ENCODE results near the gene PPP2R5B. TPM values are rescaled to one million over a fixed set of nuclear protein-coding genes. Genes with fewer than 3 reads are reported as not detected.
A peak's percentile ranks its signal among the peaks of the same experiment; 100 is the strongest.

The PPP2R5B gene
- total RNA-seq, 1 donor from 2014 or later = 6.1 TPM

DNA sequence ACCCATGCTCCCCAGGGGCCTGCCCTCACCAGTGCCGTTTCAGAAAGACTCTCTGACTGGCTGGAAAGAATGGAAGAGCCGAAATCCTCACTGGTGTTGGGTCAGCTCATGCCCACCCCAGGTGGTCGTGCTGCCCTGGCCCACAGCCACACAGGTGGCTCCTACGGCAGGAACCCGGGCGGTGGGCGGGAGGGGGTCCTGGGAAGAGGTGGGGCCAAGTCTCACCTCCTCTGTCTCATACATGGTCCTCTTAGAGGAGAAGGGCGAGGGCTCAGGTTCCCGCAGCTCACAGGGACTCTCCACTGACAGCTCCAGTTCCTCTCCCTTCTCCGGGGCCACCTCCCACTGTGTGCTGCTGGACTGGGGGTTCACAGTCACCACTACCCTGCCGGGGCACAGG is 15.7 kb upstream of the PPP2R5B start:
- no peak for DNase-seq

DNA sequence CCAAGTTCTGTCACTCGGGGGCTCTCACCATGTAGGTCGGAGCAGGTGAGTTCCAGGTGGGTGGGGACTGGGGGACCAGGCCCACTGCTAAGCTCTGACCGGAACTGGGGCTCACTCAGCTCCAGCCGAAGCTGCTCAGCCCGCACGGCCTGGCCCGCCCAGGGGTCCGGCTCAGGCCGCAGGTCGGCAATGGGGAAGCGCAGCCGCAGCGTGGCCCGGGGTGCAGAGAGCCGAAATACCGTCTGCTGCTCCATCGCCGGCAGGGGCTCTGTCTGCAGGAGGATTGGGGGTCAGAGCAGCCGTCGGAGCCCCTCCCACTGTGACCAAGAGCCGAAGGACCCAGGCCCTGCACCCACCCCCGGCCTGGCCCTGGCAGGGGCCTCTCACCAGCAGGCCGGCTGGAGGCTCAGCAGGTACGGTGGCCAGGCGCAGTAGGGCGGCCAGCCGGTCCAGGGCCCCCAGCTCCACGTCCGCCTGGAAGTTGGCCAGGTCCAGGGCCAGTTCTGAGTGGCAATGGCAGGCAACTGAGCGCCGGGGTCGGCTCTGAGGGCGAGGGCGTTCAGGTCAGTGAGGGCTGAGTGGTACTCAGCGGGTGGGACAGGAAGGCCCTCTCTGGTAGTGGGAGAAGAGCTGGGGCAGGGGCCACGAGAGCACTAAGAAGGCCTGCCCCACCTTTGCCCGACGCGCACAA is 14.7 kb upstream of the PPP2R5B start:
- DNase-seq = no peak

DNA sequence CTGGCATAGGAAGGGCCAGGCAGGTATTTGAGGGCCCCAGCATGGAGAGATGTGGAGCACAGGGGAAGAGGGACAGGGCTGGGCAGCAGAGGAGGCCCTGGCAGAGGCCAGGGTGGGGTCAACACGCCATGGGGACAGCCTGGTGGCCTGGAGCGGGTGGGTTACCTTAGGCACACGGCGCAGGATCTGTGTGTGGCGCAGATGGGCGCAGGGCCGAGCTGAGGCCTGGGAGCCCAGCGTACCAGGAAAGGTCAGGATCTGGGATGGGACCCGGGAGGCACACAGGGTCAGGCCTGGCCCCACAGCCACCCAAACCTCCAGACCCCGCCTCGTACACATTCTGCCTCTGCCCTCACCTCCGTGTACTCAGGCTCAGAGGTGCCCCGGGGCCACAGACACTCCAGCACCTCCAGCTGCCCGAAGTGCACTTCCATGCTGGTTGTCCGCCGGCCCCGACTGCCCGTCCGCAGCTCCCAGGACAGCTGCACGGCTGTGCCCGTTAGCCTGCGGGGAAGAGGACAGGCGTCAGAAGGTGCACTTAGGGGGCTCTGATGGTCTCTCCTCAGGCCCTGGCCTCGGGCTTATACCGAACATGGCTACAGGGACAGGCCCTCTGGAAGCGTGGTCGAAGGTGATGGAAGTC is 13.9 kb upstream of the PPP2R5B start:
- DNase-seq = no peak

DNA sequence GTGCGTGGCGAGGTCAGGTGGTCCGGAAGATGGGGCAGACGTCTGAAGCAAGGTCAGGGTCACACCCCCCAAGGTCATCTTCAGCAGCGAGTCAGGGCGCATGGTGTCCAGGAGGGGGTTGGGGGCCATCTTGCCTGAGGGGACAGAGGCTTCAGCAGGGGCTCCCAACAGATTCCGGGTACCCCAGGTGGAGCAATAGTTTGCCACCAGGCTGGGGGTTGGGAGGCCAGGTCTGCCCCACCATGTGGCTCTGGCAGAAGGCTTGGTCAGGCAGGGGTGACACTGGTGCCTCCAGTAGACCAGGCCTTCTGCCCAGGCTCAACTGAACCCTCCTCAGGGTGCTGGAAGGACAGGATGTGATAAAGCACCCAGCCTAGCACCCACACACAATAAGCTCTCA is 13.3 kb upstream of the PPP2R5B start:
- DNase-seq = no peak

DNA sequence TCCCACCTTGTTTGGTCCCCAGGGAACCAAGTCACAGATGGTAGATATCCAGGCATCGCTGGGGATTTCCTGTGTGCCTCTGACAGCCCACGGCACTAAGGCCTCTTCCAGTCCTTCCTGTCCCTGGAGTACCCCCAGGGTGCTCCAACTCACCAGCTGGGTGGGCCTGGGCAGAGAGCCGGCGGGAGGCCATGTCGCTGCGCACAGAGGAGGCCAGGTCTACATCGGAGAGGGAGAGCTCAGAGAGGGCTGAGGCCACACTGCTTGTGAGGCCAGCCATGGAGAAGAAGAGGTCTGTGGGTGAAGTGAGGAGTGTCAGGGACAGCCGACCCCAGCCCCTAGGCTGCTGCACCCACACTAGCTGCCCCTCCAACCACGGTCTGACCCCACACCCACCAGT is 12.8 kb upstream of the PPP2R5B start:
- DNase-seq = no peak

DNA sequence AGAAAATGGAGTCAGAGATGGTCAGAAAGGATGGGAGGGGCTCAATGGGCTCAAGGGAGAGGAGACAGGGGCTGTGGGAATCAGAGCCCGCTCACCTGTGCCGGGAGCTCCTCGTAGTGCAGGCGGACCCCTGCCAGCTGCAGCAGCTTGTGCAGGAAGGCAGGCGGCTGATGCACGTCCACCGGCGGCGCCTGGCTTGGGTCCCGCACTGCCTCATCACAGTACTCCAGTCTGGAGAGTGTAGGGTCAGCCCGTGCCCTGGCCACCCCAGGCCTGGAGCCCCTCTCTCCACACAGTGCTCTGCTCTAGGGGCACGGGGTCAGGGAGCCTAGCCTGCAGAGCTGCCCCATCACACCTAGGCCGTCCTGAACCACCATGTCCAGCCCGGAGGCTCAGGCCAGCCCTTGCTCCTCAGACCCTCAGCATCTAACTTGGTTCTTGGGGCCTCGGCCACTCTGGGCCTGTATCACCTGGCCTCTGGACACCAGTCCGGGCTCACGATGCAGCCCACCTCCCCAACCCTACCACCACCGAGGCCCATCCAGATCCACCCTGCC is 11.2 kb upstream of the PPP2R5B start:
- DNase-seq = no peak

DNA sequence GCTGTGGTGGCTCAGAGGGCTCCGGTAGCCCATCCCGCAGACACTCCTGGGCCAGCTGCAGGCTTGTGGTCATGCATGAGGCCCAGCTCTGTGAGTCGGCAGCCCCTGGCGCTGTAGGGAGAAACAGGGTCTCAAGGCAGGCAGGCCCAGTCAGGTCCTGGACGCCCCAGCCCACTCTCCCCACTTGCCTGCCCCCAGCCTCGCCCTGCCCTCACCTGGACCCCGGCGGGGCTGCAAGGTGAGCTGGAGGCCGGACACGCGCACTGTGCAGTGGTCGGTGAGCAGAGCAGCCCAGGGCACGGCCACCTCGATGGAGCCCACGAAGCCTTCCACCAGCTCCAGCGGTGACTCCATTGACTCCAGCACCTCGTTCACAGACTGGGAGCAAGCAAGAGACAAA is 10.4 kb upstream of the PPP2R5B start:
- no peak for DNase-seq

DNA sequence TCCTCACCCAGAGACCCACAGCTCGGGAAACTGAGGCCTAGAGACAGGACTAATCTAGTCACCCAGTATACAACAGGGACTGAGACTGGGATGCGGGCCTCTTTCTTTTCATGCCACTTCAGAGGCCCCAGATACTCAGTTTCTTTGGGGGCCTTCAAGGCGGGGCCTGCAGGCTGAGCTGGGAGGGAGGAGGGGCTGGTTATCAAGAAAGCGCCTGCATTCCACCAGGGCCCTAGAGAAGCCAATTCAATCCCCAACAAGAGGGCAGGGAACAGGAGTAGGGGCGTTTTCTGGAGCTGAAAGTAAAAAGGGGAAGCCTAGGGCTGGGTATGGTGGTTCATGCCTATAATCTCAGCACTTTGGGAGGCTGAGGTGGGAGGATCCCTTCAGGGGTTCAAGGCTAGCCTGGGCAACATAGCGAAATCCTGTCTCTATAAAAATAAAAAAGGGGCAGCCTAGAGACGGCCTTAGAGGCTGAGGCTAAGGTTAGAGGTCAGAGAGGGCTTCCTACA is 9.1 kb upstream of the PPP2R5B start:
- no peak for DNase-seq

DNA sequence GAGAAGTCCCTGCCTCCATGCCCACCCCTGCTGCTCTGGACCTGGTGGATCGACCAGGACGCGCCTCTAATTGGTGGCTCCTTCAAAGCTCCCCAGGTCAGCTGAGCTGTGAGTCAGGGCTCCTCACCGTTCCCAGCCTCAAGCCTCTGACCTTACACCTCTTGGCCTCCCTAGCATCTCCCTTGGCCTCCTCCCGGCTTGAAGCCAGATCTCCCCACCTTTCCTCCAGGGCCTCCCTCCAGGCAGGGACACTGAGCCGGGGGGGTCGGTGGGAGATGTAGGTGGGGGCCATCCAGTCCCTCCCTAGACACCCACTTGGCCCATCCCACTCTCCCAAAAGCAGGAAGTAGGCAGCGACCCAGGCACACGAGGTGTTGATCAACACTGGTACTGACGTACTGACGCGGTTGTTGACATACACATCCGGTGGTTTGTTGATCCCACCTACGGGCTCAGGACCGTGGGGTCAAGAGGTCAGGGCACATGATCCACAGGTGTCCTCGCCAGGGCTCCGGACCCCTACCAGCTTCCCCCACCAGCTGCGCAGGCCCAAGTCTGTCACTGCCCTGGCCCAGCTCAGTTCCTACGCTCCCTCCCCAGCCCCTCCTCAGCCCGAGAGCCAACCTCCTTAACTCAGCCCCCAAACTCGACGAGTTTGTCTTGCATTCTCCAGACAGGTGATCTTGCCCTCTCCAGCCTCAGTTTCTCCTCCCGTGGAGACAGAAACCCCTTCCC is 8.3 kb upstream of the PPP2R5B start:
- peak; percentile 39 for DNase-seq

DNA sequence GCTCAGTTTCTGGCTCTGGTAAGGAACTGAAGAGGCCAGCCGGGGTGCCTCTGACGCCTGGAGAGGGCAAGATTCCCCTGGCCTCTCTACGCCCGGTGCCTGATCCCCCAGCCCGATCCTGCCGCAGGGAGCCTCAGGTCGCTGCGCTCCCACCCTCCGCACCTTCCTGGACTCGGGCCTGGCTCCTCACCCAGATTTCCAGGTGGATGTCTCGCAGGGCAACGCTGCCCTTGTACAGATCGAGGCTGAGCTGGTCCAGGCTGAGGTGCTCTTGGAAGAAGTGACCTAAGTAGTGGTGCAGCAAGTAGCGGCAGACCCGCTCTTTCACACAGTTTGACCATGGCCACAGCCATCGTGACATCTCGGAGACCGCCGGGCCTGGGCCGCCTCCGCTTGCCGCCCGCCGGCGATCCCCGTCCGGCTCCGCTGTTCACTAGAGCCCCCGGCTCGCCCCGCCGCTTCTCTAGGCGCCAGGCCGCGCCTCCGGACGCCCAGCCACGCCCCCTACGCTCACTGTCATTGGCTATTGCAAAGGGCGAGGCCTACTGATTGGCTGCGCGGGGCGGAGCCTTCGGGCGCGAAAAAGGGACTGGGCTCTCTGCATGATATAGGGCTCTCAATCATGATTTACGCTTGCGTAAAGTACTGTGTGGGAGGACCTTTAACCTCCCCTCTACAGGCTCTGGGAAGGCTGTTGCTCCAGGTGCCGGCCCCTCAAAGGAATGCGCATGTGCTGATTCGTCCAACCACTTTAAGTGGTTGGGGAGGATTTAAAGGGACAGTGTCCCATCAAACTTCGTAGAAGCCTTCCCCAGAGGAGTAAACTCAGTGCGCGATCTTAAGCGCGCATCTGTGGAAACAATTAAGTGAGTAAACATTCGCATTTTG is 7.5 kb upstream of the PPP2R5B start, which contains the start of gene ATG2A:
Gene ATG2A, minus strand, starts transcription at position 435 of the 888 bp plus-strand sequence. Its CDS starts 74 bp downstream, at position 361.
- DNase-seq = peak; percentile 100

DNA sequence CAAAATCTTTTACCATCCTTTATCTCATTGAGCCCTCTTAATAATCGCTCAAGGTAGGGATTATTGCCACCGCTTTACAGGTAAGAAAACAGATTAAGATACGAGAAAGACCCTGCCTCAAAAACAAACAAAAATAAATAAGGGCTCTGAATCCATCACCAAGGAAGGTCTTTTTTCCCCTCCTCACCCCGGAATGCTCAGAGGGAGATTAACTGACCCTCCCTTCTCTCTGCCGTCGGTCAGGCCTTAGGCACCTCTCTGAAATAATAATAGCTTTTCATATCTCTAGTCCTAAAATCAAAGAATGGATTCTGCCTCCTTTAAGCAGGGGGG is 6.9 kb upstream of the PPP2R5B start:
- DNase-seq = no peak

DNA sequence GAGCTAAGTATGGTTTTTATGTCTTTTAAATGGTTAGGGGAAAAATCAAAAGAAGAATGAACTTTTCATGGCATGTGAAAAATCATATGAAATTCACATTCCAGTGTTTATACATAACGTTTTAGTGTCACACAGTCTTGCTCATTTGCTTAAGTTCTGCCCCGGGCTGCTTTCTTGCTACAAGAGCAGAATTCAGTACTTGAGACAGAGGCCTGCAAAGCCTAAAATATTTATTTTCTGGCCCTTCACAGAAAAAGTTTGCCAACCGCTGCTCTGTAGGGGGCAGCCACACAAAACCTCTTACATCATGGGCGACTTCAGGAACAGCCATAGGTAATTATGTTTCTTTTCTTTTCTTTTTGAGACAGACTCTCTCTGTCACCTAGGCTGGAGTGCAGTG is 6.5 kb upstream of the PPP2R5B start:
- peak; percentile 50 for DNase-seq

DNA sequence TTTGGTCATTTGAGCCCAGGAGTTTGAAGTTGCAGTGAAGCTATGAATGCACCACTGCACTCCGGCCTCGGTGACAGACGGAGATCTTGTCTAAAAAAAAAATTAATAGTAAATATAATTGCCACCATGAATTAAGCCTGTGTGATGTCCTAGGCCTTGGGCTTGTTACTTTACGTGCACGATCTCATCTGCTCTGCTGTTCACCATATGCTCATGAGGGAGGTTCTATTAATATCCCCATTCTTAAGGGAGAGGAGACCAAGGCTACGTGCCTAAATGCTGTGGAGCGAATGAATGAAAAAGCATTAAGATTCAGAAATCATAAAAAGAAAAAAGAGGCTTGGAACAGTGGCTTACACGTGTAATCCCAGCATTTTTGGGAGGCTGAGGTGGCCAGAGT is 4.9 kb upstream of the PPP2R5B start:
- DNase-seq = no peak

DNA sequence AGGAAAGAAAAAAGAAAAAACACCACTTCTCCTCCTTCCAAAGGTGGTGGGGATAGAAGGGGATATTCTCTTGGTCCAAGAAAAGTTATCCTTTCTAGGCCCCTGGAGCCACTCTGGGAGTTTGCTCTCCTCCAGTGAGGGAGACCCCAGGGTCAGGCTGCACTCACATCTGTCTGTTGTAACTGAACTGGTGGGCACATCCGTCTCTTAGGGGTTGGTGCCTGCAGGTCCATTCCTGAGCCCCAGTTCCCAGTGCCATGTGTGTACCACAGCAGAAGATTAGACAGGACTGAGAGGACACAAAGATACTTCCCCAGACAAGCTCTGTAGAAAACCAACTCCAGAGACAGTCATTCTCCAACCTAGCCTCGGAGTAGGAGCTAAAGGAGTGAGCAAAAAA is 4.4 kb upstream of the PPP2R5B start:
- DNase-seq = no peak

DNA sequence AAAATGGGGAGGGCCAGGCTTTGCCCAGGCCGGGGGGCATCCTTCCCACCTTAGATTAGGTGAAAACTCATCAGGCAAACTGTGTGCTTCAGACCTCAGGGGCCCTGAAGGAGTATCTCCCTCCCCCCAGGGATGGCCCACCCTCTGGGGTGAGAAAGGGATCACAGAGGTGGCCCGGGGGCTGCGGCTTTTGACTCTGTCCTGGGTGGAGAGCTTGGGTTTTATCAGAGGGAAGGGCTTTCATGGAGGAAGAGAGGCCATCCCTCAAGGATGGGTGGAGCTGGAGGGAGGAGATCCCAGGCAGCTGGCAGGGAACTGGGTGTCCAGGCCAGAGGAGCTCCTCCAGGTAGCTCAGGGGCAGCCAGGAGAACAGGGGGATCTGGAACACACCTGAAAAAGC is 3.1 kb upstream of the PPP2R5B start:
- DNase-seq = no peak

DNA sequence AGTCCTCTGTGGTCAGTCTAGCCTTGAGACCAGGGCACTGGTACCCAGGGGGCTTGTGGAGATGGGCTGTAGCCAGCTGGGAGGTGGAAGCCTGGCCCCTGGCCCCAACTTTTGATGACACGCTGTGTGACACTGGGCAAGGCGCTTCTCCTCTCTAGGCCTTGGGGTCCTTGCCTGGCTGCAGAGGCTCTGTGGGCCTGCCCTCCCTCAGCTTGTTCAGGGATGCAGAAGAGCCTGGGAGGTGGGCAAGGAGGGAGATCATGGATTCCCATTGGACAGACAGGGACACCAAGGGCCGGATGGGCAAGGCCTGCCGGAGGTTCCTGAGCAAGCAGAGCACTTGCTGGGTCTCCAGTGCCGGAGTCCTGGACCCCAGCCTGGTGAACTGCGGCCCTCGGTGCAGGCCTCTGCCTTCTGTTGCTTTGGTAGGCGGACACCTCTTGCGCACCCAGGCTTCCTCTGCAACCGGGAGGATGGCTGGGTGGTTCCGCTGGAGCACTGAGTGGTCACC is 1.3 kb upstream of the PPP2R5B start:
- no peak for DNase-seq

DNA sequence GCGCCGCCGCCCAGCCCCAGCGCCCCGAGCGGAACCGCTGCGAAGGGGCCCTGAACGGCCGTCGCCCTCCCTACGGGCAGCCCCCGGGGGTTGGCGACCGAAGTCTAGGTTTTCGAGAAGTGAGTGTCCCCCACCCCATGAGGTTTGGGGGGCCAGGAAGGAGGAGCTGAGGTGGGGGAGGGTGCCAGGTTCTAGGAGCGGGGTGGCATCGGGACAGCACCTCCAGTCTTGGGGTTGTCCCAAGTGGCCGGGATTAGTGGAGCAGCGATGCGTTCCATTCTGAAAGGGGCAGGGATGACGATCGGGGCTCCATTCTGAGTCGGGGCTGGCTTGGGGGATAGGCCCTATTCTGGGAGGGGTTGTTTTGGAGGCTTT is 408 bp downstream of the PPP2R5B start:
- DNase-seq = peak; percentile 29

DNA sequence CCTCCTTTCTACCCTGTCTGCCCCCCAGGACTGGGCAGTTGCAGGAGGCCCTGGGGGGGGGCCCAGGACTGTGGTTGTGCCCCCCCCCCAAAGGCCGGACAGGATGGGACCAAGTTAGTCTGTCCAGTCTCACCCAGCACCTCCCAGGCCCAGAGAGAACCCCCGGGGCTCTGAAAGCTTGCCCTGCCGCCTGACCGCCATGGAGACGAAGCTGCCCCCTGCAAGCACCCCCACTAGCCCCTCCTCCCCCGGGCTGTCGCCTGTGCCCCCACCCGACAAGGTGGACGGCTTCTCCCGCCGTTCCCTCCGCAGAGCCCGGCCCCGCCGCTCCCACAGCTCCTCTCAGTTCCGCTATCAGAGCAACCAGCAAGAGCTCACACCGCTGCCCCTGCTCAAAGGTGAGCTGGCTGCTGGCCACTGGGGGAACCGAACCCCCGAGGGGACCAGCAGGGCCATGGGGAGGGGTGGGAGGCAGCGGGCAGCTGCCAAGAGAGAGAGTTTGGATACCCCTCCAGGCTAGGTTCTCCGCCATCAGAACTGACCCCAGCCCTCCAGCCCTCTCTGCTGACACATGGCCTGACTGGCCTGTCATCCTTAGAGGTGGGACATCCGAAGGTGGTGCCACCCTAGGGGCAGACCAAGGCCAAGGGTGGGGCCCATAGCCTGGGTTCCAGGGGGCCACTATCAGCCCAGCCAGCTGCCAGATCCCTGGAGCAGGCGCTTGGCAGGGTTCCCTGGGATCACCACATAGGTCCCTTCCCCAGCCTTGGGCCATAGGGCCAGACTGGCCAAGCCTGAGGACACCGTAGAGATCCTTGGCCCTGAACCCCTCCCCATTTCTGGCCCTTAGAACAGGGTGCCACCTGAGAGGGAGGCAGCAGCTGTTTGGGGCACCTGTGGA is 1.3 kb downstream of the PPP2R5B start:
- no peak for DNase-seq

DNA sequence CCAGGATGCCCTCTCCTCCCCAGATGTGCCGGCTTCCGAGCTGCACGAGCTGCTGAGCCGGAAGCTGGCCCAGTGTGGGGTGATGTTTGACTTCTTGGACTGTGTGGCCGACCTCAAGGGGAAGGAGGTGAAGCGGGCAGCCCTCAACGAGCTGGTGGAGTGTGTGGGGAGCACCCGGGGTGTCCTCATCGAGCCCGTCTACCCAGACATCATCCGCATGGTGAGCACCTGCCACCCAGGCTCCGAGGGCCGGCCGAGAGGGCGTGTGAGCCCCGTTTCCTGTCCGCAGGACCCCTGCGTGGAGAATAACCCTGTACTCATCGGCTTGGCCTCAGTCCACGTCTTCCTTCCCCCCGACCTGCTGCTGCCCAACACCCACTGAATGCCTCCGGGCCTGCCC is 2.2 kb downstream of the PPP2R5B start:
- DNase-seq = no peak

DNA sequence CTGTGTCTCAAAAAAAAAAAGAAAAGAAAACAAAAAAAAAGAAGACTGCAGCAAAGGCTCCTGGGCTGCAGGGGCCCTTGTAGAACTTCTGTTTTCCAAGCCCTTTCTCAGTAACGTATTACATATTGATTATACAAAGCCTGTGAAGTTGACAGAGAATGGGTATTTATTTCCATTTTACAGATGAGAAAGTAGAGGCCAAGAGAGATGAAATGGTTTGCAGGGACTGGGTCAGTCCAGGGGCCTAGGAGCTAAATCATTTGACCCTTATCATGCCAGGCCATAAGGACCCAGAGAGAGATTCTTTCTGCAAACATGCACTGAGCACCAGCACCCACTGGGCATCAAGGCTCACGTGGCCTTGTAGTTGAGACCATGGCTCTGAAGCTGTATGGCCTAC is 4.5 kb downstream of the PPP2R5B start:
- DNase-seq = no peak

DNA sequence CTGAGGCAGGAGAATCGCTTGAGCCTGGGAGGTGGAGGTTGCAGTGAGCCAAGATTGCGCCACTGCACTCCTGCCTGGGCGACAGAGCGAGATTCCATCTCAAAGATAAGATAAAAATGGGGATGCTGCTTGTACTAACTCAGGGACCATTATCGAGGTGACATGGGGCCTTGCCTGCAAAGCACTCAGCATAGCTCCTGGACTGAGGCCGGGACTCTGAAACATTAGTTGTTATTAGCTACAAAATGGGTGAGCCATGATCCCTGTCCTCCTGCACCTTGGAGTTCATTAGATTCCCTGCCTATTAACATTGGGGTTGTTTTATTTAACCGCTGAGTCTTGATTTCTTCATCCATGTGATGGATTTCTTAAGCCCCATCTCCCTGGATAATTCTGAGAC is 5.1 kb downstream of the PPP2R5B start:
- no peak for DNase-seq

All from tongue (tissue), 2 donors.